GM23248 (cell line): ENCODE results near the gene ZNF580. TPM values are rescaled to one million over a fixed set of nuclear protein-coding genes. Genes with fewer than 3 reads are reported as not detected.

ENCODE experiments used
- DNase-seq: peaks from one replicate; pipeline ENCODE4 v3.0.0-alpha.2; 2015
- H2AFZ ChIP-seq: fragments of 200-600 bp; sonication (generic); 2 replicates; pipeline ENCODE4 v1.6.1; 2016; ENCODE audit warnings: antibody characterized with exemption
- H3F3A ChIP-seq: fragments of 200-600 bp; sonication (generic); 2 replicates; pipeline ENCODE4 v1.6.1; 2016; ENCODE audit warnings: mild to moderate bottlenecking, antibody characterized with exemption, mixed run types; ENCODE audit not compliant: insufficient read depth
- H3K27ac ChIP-seq: fragments of 200-600 bp; sonication (generic); 2 replicates; pipeline ENCODE4 v1.5.1; 2016; ENCODE audit warnings: mild to moderate bottlenecking
- H3K27me3 ChIP-seq: fragments of 200-600 bp; sonication (generic); replicated peaks from 2 replicates; pipeline ENCODE4 v1.6.1; 2016; ENCODE audit warnings: mild to moderate bottlenecking; ENCODE audit not compliant: insufficient read depth
- H3K36me3 ChIP-seq: fragments of 200-600 bp; sonication (generic); 2 replicates; pipeline ENCODE4 v1.6.1; 2016; ENCODE audit warnings: low read depth, mild to moderate bottlenecking
- H3K4me1 ChIP-seq: fragments of 200-600 bp; sonication (generic); 2 replicates; pipeline ENCODE4 v1.6.1; 2016; ENCODE audit warnings: mild to moderate bottlenecking; ENCODE audit not compliant: insufficient read depth
- H3K4me2 ChIP-seq: fragments of 200-600 bp; sonication (generic); one replicate; pipeline ENCODE4 v1.6.1; 2016; ENCODE audit warnings: mild to moderate bottlenecking; ENCODE audit not compliant: unreplicated experiment
- H3K4me3 ChIP-seq: fragments of 200-600 bp; sonication (generic); 2 replicates; pipeline ENCODE4 v1.5.1; 2016; ENCODE audit warnings: mild to moderate bottlenecking
- H3K79me2 ChIP-seq: fragments of 200-600 bp; sonication (generic); 2 replicates; pipeline ENCODE4 v1.6.1; 2016; ENCODE audit warnings: mild to moderate bottlenecking; ENCODE audit not compliant: insufficient read depth
- H3K9ac ChIP-seq: fragments of 200-600 bp; sonication (generic); 2 replicates; pipeline ENCODE4 v1.6.1; 2016; ENCODE audit warnings: mild to moderate bottlenecking
- H3K9me2 ChIP-seq: fragments of 200-600 bp; sonication (generic); 2 replicates; pipeline ENCODE4 v1.6.1; 2016; ENCODE audit warnings: mixed run types, mild to moderate bottlenecking, moderate library complexity; ENCODE audit not compliant: insufficient read depth
- H3K9me3 ChIP-seq: fragments of 200-600 bp; sonication (generic); one replicate; pipeline ENCODE4 v1.6.1; 2017; ENCODE audit warnings: low read depth
- H4K20me1 ChIP-seq: fragments of 200-600 bp; sonication (generic); 2 replicates; pipeline ENCODE4 v1.6.0; 2016; ENCODE audit not compliant: insufficient read depth
- EZH2 ChIP-seq: fragments of 200-600 bp; sonication (generic); IDR thresholded peaks from 2 replicates; pipeline ENCODE4 v1.6.1; 2018; ENCODE audit warnings: antibody characterized with exemption, mild to moderate bottlenecking; ENCODE audit not compliant: insufficient read depth, poor library complexity, severe bottlenecking
- EZH2phosphoT487 ChIP-seq: fragments of 200-600 bp; sonication (generic); IDR thresholded peaks from 2 replicates; pipeline ENCODE4 v1.6.1; 2018; ENCODE audit warnings: antibody characterized with exemption, moderate library complexity, mild to moderate bottlenecking, low read depth; ENCODE audit not compliant: insufficient read depth
- WGBS, 2 experiments: methylation state at CpG; one replicate each; pipeline ENCODE4 v1.1.6; 2015 to 2017; ENCODE audit warnings: low lambda C conversion rate in 2 of 2, low coverage in 1 of 2; ENCODE audit errors: missing lambda C conversion rate in 2 of 2; 5-methylcytosine and 5-hydroxymethylcytosine counted together
- in situ Hi-C: fragments of 300-500 bp; cut with MboI; formaldehyde crosslinking; loops from 2 replicates; pipeline ENCODE4 v1.15.0; 2020
- polyA plus RNA-seq: library from polyadenylated mRNA; unstranded; fragments of >200 nt; fragmentation: Nextera tagmentation; extraction: Ambion mirVana; gene quantifications from 2 replicates; pipeline ENCODE4 v1.2.1, GENCODE V29; 2016
- total RNA-seq: library from RNA; depleted of rRNA; stranded (reverse); fragments of >200 nt; shearing (Covaris generic); gene quantifications from 2 replicates; pipeline ENCODE4 v1.2.3, GENCODE V29; 2014

Gene ZNF580
- total and polyA plus RNA-seq, 2 experiments from 2014 or later, result 11.7 to 44.0 TPM

- Histone ChIP-seq H3K4me2 (no peak overlapping the region), H3F3A (peaks cover 8% of the 10 kb centered on the region; the same call in 1 of the 2 replicates), H3K9me2 (no peaks in the 10 kb centered on the region), H3K79me2 (peaks cover 27% of the 10 kb centered on the region), H3K27ac (no peak overlapping the region), H3K4me1 (peaks cover 13% of the 10 kb centered on the region), H3K27me3 (no peaks in the 10 kb centered on the region), H3K9ac (peak overlapping the region; percentile 98; the same call in 1 of the 2 replicates), H3K9me3 (no peaks in the 10 kb centered on the region), H3K36me3 (no peaks in the 10 kb centered on the region), H4K20me1 (peaks cover 20% of the 10 kb centered on the region; the same call in 1 of the 2 replicates), H3K4me3 (no peak overlapping the region), H2AFZ (no peak overlapping the region)
- TF ChIP-seq EZH2phosphoT487 (no peak), EZH2 (no peak)
- in situ Hi-C loops, result loop anchor here (25.0 kb wide), 1 partner anchor 1190 kb away; the partner anchor contains the start of genes CDC42EP5 and LENG9
- DNase-seq, result no peak
- WGBS, 2 experiments, result 79 to 84% methylated on average over 42 to 71 of the region's 71 CpGs
Observed at GRCh38 chr19:55652311-55653128, 11.7 kb downstream of the ZNF580 start.

- peaks cover 29% of the 10 kb centered on the region; the same call in 1 of the 2 replicates for H4K20me1 ChIP-seq
- peak; percentile 98 for DNase-seq
- no peaks in the 10 kb centered on the region for H3K9me2 ChIP-seq
- no peaks in the 10 kb centered on the region for H3K27me3 ChIP-seq
- H3K9me3 ChIP-seq, result no peaks in the 10 kb centered on the region
- H2AFZ ChIP-seq, result peak overlapping the region; percentile 85
- TF ChIP-seq EZH2 (no peak), EZH2phosphoT487 (no peak)
- H3K79me2 ChIP-seq, result peaks cover 38% of the 10 kb centered on the region
- 1% methylated on average over 53 to 54 of the region's 57 CpGs for WGBS, 2 experiments
- H3F3A ChIP-seq, result peaks cover 8% of the 10 kb centered on the region
- H3K9ac ChIP-seq, result peak overlapping the region; percentile 98
- H3K4me3 ChIP-seq, result peak overlapping the region; percentile 98
- peaks cover 23% of the 10 kb centered on the region for H3K4me1 ChIP-seq
- in situ Hi-C loops, result loop anchor here (25.0 kb wide), 1 partner anchor 1191 kb away; the partner anchor contains the start of genes CDC42EP5 and LENG9
- H3K36me3 ChIP-seq, result no peaks in the 10 kb centered on the region
- H3K27ac ChIP-seq, result peak overlapping the region; percentile 97
- peak overlapping the region; percentile 73 for H3K4me2 ChIP-seq
Observed at GRCh38 chr19:55653651-55654322, 13.0 kb downstream of the ZNF580 start.

- H3K4me3 ChIP-seq, result peak overlapping the region; percentile 98
- in situ Hi-C loops, result loop anchor here (25.0 kb wide), 1 partner anchor 1192 kb away; the partner anchor contains the start of genes CDC42EP5 and LENG9
- TF ChIP-seq EZH2phosphoT487 (no peak), EZH2 (no peak)
- WGBS, 2 experiments, result 1% methylated on average over 51 to 52 of the region's 52 CpGs
- peak; percentile 100 for DNase-seq
- H3K9me3 ChIP-seq, result no peaks in the 10 kb centered on the region
- H3K4me2 ChIP-seq, result peak overlapping the region; percentile 73
- H3F3A ChIP-seq, result peaks cover 8% of the 10 kb centered on the region
- H2AFZ ChIP-seq, result peak overlapping the region; percentile 85
- peak overlapping the region; percentile 97 for H3K27ac ChIP-seq
- H3K79me2 ChIP-seq, result peaks cover 44% of the 10 kb centered on the region
- H3K9ac ChIP-seq, result peak overlapping the region; percentile 98
- H3K36me3 ChIP-seq, result no peaks in the 10 kb centered on the region
- no peaks in the 10 kb centered on the region for H3K27me3 ChIP-seq
- peaks cover 35% of the 10 kb centered on the region; the same call in 1 of the 2 replicates for H4K20me1 ChIP-seq
- peaks cover 24% of the 10 kb centered on the region for H3K4me1 ChIP-seq
- H3K9me2 ChIP-seq, result no peaks in the 10 kb centered on the region
Observed at GRCh38 chr19:55654323-55654867, 13.6 kb downstream of the ZNF580 start.
